Subcutaneous adipose tissue (tissue), 4 donors: ENCODE results near the gene SGTA. TPM values are rescaled to one million over a fixed set of nuclear protein-coding genes. Genes with fewer than 3 reads are reported as not detected.

Source experiments
- total RNA-seq, 4 donors: library from RNA; depleted of rRNA; stranded (reverse); fragments of >200 nt; gene quantifications; one replicate each; pipeline ENCODE4 v1.1.0, GENCODE V29; 2016
- TF ChIP-seq, protein P1 (sequence below): fragments of 450-650 bp; IDR thresholded peaks from one replicate; pipeline ENCODE4 v1.5.1; 2016; ENCODE audit warnings: low read depth, mild to moderate bottlenecking, control low read depth, antibody characterized with exemption, moderate library complexity

The SGTA gene
- total RNA-seq, 4 donors from 2014 or later: 14.8 to 43.1 (median 24.2) TPM

DNA sequence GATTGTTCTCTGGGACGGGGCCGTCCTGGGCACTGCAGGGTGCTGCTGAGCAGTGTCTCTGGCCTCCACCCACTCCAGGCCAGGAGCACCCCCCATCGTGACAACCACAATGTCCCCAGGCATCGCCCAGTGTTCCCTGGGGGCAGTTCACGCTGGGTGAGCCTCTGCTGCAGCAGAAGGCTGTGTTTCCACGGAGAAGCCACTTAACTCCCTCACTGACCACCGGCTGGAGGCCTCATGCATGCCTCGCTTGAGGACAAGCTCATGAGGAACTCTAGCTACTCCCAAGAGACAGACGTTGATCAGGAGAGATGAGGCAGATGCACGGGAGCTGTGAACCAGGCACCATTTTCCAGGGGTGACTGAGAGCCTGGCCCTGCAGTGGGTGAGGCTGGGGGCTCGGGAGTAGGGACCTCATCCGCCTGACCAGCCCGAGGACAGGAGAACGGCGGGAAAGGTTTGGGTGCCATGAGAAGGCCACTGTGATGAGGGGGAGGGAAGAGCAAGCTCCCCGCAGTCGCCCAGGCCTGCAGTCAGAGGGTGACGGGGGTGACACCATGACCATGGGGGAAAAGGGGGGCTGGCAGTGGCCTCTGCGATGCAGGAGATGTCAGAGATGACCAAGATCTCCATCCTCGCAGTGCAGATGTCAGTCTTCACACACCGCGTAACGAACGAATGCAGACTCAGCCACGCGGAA is 48.3 kb downstream of the SGTA start:
- TF ChIP-seq, protein P1, sequence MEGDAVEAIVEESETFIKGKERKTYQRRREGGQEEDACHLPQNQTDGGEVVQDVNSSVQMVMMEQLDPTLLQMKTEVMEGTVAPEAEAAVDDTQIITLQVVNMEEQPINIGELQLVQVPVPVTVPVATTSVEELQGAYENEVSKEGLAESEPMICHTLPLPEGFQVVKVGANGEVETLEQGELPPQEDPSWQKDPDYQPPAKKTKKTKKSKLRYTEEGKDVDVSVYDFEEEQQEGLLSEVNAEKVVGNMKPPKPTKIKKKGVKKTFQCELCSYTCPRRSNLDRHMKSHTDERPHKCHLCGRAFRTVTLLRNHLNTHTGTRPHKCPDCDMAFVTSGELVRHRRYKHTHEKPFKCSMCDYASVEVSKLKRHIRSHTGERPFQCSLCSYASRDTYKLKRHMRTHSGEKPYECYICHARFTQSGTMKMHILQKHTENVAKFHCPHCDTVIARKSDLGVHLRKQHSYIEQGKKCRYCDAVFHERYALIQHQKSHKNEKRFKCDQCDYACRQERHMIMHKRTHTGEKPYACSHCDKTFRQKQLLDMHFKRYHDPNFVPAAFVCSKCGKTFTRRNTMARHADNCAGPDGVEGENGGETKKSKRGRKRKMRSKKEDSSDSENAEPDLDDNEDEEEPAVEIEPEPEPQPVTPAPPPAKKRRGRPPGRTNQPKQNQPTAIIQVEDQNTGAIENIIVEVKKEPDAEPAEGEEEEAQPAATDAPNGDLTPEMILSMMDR: no peak

DNA sequence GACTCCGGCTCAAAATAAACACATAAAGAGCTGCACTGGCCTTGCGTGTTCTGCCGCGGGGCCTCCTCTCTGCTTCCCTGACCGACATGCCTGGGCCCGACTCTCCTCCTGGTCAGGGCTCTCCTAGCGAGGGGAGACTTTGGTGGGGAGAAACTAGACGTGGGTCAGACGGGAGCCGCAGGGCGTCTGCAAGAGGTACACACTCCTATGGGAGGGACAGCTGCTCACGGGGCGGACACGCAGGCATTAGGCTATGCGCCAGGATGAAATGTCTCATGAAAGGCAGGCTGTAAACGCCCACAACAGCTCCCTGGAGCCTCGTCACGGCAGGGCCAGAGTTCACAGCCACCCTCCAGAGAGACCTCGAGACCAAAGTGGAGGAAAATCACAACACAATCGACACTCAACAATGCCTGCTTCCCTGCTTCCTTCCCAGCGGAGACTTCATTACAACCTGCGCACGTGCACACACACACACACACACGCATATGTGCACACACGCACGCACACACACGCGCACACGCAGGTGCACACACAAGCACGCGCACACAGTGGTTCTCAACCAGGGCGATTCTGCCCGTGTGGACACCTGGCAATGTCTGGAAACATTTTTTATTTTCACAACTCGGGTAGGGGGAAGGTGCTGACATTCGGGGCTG is 49.0 kb downstream of the SGTA start:
- TF ChIP-seq, protein P1: no peak

DNA sequence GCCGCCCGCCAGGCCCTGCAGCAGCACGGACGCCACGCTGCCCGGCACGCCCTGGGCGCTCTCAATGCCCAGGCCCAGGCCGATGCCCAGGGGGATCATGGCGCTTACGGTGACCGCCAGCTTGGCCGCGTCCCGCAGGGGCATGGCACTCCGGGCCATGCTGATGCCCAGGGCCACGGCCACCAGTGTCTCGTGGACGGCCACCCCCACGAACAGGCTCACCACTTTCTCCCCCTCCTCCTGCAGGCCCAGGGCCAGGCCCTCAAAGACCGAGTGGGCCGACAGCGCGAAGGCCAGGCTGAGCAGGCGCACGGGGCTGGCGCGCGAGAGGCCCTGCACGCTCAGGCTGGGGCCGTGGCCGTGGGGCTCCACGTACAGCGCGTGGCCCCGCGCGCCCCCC is 50.2 kb downstream of the SGTA start:
- TF ChIP-seq, protein P1: no peak

DNA sequence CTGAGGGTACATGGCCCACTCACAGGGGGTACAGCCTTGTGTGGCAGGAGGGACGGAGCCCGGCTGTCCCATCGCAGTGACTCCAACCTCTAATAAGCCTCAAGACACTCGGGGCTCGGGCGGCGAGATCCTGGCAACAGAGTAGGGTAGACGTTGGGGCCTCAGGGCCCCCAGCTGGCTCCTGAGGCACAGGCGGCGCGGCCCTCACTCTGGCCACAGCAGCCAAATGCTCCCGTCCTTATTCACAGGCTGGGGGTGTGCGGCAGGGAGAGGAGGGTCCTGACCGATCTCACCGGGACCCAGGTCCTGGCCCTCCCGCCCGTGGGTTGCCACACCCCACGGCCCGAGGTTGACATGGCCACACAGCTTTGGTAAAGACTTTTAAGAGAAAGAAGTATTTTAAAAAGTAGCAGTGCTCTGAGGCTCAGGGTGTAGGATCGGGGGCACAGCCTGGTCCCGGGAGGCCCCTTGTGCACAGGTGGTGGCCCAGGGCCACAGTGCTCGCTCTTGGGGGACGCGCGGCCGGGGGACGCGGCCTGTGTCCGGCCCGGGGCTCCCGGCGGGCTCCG is 50.8 kb downstream of the SGTA start:
- TF ChIP-seq, protein P1: no peak

DNA sequence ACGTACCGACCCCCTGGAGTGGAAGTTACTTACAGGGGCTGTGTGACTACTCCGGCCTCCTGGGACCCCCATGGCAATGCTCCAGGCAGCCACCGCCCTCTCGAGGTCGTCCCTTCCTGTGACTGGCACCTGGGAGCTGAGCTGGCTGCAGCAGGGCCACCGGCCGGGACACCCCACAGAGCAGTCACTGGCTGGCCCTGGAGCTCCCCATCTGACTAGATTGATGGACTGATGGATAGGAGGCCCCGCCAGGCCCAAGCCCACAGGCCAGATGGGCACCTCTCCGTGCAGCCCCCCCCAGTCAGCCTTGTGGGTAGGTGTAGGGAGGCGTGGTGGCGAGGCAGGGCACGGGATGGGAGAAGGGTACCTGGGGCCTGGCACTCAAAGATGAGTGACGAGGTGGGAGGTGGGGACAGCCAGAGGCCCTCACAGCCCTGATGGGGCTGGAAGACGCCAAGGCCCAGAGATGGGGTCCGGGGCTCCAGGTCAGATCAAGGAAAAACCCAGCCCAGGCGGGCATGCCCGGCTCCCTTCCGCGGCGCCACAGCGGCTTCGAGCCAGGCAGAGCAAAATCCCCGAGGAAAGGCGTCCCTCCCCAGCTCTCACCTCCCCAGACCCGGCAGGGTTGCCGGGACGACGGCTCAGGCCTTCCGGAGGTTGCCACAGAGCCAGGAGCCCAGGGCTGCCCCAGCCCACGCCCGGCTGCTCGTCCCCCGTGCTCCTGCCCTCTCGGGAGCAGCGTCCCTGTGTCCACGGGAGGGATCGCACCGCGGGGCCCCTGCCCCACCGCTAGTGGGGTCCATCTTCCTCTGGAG is 51.7 kb downstream of the SGTA start:
- TF ChIP-seq, protein P1: no peak

DNA sequence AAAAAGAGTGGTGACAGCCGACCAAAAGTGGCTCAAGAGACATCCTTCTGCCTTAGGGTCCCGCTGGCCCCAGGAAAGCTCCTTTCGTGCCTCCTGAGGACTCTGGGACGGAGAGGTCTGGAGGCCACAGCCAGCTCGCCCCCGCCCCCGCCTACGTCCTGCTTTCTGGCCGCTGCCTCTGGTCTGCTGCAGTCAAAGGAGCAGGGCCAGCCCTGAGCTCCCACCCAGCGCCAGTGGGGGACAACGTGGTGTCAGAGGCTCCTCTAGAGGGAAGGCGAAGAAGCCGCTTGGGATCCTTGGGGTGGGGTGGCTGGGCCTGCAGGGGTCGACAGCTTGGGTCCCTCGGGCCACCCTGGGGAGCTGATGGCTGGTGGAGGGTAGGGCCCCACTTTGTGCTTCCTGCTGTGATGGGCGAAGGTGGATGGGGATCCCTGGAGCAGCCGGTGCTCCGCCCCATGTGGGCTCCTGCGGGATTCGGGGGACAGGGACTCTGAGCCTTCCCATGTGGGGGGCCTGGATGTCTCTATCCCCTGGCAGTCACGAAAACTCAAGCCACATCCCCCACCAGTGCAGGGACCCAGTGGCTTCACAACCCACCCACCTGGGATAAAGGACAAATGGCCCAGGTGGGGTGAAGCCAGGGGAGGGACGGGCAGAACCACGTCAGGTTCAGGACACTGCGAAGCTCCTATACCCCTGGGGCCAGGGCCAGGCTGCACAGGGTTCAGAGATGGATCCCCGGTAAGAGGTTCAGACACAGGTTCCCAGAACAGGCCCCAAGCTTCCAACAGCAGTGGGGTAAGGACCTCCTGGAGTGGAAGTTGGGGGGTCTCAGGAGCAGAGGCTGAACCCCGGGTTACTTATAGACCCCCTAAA is 52.9 kb downstream of the SGTA start:
- TF ChIP-seq, protein P1: no peak
